PC-9 (cell line): ENCODE data around the gene NOP9. TPM values are rescaled to one million over a fixed set of nuclear protein-coding genes. Genes with fewer than 3 reads are reported as not detected.

Source experiments
- BruUV-seq: library from RNA; stranded (reverse); fragments of 400-500 nt; replicated peaks from 2 replicates; lab custom pipeline; 2021; lab: Mats Ljungman, UMichigan
- CTCF ChIA-PET: fragments of 300-600 bp; sonication (Branson Sonifier 250); formaldehyde crosslinking; loops from one replicate; lab custom pipeline; 2022; ENCODE audit warnings: antibody characterized with exemption; lab: Charles Lee
- POLR2A ChIA-PET: fragments of 300-600 bp; sonication (Branson Sonifier 250); formaldehyde crosslinking; loops from one replicate; lab custom pipeline; 2022; ENCODE audit warnings: antibody characterized with exemption; ENCODE audit not compliant: unreplicated experiment; lab: Charles Lee
- DNase-seq, 2 experiments: peaks; one replicate each; pipeline versions ENCODE4 v3.0.0 to v3.0.0-alpha.2; 2015 to 2022; ENCODE audit warnings: mixed read lengths in 1 of 2
- H2AFZ ChIP-seq: fragments of 200-600 bp; sonication (generic); 2 replicates; pipeline ENCODE4 v1.8.1; 2017; ENCODE audit warnings: antibody characterized with exemption
- H3F3A ChIP-seq: fragments of 200-600 bp; sonication (generic); 2 replicates; pipeline ENCODE4 v1.8.1; 2017; ENCODE audit warnings: antibody characterized with exemption, mild to moderate bottlenecking, low read depth; ENCODE audit not compliant: insufficient read depth
- H3K27ac ChIP-seq: fragments of 200-600 bp; sonication (generic); 2 replicates; pipeline ENCODE4 v1.6.1; 2016; ENCODE audit warnings: mixed run types
- H3K27me3 ChIP-seq: fragments of 200-600 bp; sonication (generic); 2 replicates; pipeline ENCODE4 v1.6.1; 2016; ENCODE audit warnings: low read depth, mixed run types; ENCODE audit not compliant: insufficient read depth
- H3K36me3 ChIP-seq: fragments of 200-600 bp; sonication (generic); 2 replicates; pipeline ENCODE4 v1.6.1; 2016; ENCODE audit warnings: low read depth, mixed run types
- H3K4me1 ChIP-seq: fragments of 200-600 bp; sonication (generic); replicated peaks from 2 replicates; pipeline ENCODE4 v1.6.1; 2016; ENCODE audit warnings: mixed run types; ENCODE audit not compliant: insufficient read depth
- H3K4me2 ChIP-seq: fragments of 200-600 bp; sonication (generic); 2 replicates; pipeline ENCODE4 v1.6.1; 2017; ENCODE audit warnings: mixed run types
- H3K4me3 ChIP-seq: fragments of 200-600 bp; sonication (generic); 2 replicates; pipeline ENCODE4 v1.6.1; 2016; ENCODE audit warnings: mixed run types
- H3K79me2 ChIP-seq: fragments of 200-600 bp; sonication (generic); 2 replicates; pipeline ENCODE4 v1.6.1; 2017; ENCODE audit warnings: low read depth, mixed run types
- H3K9me2 ChIP-seq: fragments of 200-600 bp; sonication (generic); 2 replicates; pipeline ENCODE4 v1.8.1; 2017; ENCODE audit warnings: mild to moderate bottlenecking; ENCODE audit not compliant: insufficient read depth
- H3K9me3 ChIP-seq: fragments of 200-600 bp; sonication (generic); 2 replicates; pipeline ENCODE4 v1.8.1; 2016; ENCODE audit warnings: low read depth; ENCODE audit not compliant: insufficient read depth
- H4K20me1 ChIP-seq: fragments of 200-600 bp; sonication (generic); 2 replicates; pipeline ENCODE4 v1.8.1; 2017; ENCODE audit not compliant: insufficient read depth
- EZH2 ChIP-seq: fragments of 200-600 bp; sonication (generic); IDR thresholded peaks from 2 replicates; pipeline ENCODE4 v1.8.0; 2017; ENCODE audit warnings: antibody characterized with exemption, low read depth
- intact Hi-C: fragments of 100-400 bp; cut with micrococcal nuclease; formaldehyde crosslinking; loops from one replicate; pipeline ENCODE4 v1.10.0; 2022; ENCODE audit not compliant: unreplicated experiment
- total RNA-seq: library from RNA; stranded (reverse); gene quantifications from 2 replicates; pipeline ENCODE4 v1.2.3, GENCODE V29; 2021
- TF ChIP-seq, protein P1 (sequence below): fragments of 200-600 bp; sonication (generic); conservative IDR thresholded peaks from 2 replicates; pipeline ENCODE4 v1.6.1; 2017; ENCODE audit warnings: mixed run types, antibody characterized with exemption, mild to moderate bottlenecking, moderate library complexity

Gene NOP9
- total RNA-seq, 1 experiment from 2014 or later = 24.4 TPM

DNA sequence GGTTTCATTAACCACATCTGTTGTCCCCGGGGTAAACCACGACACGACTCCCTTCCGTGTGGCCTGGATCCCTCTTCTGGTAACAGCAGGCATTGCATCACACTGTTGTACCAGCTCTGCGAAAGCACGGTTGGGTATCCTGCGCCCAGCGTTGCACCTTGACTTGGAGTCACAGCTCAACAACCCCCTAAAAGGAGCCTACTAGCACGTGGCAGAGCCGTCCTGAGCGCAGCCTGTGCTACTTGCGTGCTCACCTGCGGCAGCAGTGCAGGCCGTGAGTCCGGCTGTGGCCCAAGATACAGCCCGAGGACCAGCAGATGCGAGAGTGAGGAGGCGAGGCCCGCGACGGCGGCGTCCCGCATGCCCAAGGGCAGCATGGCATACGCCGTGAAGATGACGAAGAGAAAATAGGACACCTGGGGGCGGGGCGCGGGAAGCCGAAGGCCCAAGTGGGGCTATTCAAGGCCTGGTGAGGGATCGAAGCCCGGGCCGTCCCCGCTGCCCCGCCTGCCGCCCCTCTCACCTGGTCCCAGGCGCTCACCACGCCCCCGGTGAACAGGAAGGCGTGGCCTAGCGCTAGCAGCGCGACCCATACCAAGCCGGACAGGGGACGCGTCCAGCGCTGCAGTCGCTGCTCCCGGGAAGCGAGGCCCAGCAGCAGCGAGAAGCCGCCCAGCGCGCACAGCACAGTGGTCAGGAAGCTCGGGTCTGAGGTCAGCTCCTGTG is 32.8 kb downstream of the NOP9 start:
- Histone ChIP-seq H3K9me3 (no peaks in the 10 kb centered on the region), H3K4me2 (no peak overlapping the region)

DNA sequence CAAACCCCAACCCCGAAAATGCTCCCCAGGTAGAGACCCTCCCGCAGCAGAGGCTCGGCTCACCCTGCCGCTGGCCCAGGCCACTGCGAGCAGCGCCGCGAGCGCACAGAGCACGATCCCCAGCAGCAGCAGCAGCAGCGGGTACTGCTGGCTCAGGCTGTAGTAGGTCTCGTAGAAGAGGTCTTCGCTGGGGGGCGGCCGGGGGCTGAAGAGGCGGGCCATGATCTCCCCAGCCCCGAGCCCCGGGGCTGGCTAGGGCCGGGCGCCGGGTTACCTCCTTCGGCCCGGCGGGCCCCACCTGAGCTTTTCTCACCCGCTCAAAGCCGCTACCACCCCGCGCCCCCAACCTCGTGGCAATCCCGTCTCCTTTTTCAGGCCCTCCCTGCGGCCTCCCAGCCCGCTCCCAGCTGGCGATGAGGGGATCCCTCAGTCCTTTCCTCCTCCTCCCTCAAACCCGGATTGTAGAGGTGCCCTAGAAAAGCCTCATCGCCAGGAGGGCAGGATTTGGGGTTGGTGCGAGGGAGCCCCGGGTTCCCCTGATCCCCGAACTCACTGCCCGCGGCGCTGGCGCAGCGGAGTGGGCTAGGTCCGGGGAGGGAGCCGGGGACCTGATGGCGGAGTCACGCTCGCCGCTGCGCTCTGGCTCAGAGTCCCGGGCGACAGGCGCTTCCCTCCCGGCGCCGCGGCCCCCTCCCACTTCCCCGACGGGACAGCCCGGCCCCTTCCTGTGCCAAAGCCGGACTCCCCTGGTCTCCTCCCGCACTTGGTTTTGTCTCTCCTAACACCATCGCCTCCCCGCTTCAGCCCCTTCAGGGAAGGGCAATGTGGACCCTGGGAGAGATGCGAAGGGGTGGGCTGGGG is 35.0 kb downstream of the NOP9 start, which contains the start of gene ADCY4:
ADCY4 (minus strand) TSS at position 641 of the 861 bp plus-strand sequence; CDS start at position 222, 419 bp downstream.
- no peak for TF ChIP-seq EZH2
- TF ChIP-seq, protein P1, sequence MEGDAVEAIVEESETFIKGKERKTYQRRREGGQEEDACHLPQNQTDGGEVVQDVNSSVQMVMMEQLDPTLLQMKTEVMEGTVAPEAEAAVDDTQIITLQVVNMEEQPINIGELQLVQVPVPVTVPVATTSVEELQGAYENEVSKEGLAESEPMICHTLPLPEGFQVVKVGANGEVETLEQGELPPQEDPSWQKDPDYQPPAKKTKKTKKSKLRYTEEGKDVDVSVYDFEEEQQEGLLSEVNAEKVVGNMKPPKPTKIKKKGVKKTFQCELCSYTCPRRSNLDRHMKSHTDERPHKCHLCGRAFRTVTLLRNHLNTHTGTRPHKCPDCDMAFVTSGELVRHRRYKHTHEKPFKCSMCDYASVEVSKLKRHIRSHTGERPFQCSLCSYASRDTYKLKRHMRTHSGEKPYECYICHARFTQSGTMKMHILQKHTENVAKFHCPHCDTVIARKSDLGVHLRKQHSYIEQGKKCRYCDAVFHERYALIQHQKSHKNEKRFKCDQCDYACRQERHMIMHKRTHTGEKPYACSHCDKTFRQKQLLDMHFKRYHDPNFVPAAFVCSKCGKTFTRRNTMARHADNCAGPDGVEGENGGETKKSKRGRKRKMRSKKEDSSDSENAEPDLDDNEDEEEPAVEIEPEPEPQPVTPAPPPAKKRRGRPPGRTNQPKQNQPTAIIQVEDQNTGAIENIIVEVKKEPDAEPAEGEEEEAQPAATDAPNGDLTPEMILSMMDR = no peak
- no TSS peak for BruUV-seq
- POLR2A ChIA-PET = no interaction called here
- Histone ChIP-seq H3K36me3 (no peaks in the 10 kb centered on the region), H3K27me3 (no peaks in the 10 kb centered on the region), H4K20me1 (no peaks in the 10 kb centered on the region), H3K9me2 (no peaks in the 10 kb centered on the region), H2AFZ (0 out of 2 replicates have a peak within 1 kb of the TSS, but pooled peaks have one; percentile 44), H3K9me3 (no peaks in the 10 kb centered on the region), H3K79me2 (no peaks in the 10 kb centered on the region), H3K4me3 (no peak within 1 kb of the TSS), H3K4me1 (peaks cover 3% of the 10 kb centered on the region; the same call in 1 of the 2 replicates), H3K4me2 (peak within 1 kb of the TSS; percentile 64), H3F3A (no peaks in the 10 kb centered on the region), H3K27ac (no peak within 1 kb of the TSS)
- no peak for DNase-seq
- intact Hi-C loops = loop anchor here (1.0 kb wide), 1 partner anchor 33 kb away; no protein-coding TSS in a partner anchor
- CTCF ChIA-PET = interaction anchor here (1.4 to 2.9 kb wide), 2 partner anchors 96 to 97 kb away, joined by 7 to 26 read pairs; partner anchors contain the start of gene KHNYN

More for the DNA sequence above, 32.8 kb downstream of the NOP9 start:
- Histone ChIP-seq H3K27ac (no peak overlapping the region), H3K79me2 (no peaks in the 10 kb centered on the region), H3F3A (no peaks in the 10 kb centered on the region), H3K27me3 (no peaks in the 10 kb centered on the region), H3K4me1 (peaks cover 3% of the 10 kb centered on the region; the same call in 1 of the 2 replicates), H3K9me2 (no peaks in the 10 kb centered on the region), H3K36me3 (no peaks in the 10 kb centered on the region), H2AFZ (no peak overlapping the region), H3K4me3 (no peak overlapping the region), H4K20me1 (no peaks in the 10 kb centered on the region)
- no peak for TF ChIP-seq EZH2
- TF ChIP-seq, protein P1 = peak; percentile 45; the same call in 1 of the 2 replicates
- ChIA-PET POLR2A (interaction anchor here (0.5 to 1.1 kb wide), 3 partner anchors 73 to 99 kb away, joined by 3 to 5 read pairs (median 3); no protein-coding TSS in a partner anchor), CTCF (interaction anchor here (0.6 to 2.9 kb wide), 6 partner anchors 33 to 110 kb away, joined by 3 to 26 read pairs (median 7); partner anchors contain the start of genes DHRS1, NOP9 and TINF2)
- intact Hi-C loops = loop anchor here (2.0 kb wide), 1 partner anchor 346 kb away; no protein-coding TSS in a partner anchor
- DNase-seq = peak in 1 of 2 experiments; percentile 53
- BruUV-seq = no TSS peak
